Smooth muscle cell of the coronary artery (primary cell): ENCODE data around the gene HPSE2. TPM values are rescaled to one million over a fixed set of nuclear protein-coding genes. Genes with fewer than 3 reads are reported as not detected.

ENCODE experiments used
- total RNA-seq: library from RNA; depleted of rRNA; stranded (reverse); fragments of >200 nt; gene quantifications from 2 replicates; pipeline ENCODE4 v1.2.3, GENCODE V29; 2014; ENCODE audit warnings: low replicate concordance

The HPSE2 gene
- total RNA-seq, result not detected in 2 replicates

GRCh38 chr10:99235658-99236626, at the start of gene HPSE2:
TSS of gene HPSE2 (minus strand) at chr10:99235852.

GRCh38 chr10:98446661-98447221, 788.9 kb downstream of the HPSE2 start, which contains the start of gene HPS1:
TSS of gene HPS1 (minus strand) at chr10:98446935. CDS start at chr10:98443240, 3,695 bp downstream.

GRCh38 chr10:98414932-98415730, 820.5 kb downstream of the HPSE2 start, which contains the start of gene PYROXD2:
TSS of gene PYROXD2 (minus strand) at chr10:98415182. CDS start at chr10:98415135, 47 bp downstream.

Other genes with a start within 250 kb of the HPSE2 start
- gene CNNM1, start 93.5 kb upstream of the HPSE2 start, total RNA-seq, result under 0.01 TPM in 2 replicates
- 9.1 and 29.0 TPM in 2 replicates for gene GOT1, start 194.8 kb upstream of the HPSE2 start, total RNA-seq